Measurements from ENCODE around the gene PTPRN2. TPM values are rescaled to one million over a fixed set of nuclear protein-coding genes. Genes with fewer than 3 reads are reported as not detected.
A peak's percentile ranks its signal among the peaks of the same experiment; 100 is the strongest.
"Not testable (repeated sequence)": the region's sequence is repeated elsewhere in the genome, so short reads cannot be mapped to it uniquely, and the experiment has no call there.

The PTPRN2 gene
- total and polyA plus RNA-seq, 2 of the 13 experiments (the other 11 are each of a cell fraction or from before 2014, with no cell fraction given), result 2.5 to 24.2 TPM

GRCh38 chr7:158309868-158310763 lies 277.5 kb downstream of the PTPRN2 start (continued):
- TF ChIP-seq, protein P1, sequence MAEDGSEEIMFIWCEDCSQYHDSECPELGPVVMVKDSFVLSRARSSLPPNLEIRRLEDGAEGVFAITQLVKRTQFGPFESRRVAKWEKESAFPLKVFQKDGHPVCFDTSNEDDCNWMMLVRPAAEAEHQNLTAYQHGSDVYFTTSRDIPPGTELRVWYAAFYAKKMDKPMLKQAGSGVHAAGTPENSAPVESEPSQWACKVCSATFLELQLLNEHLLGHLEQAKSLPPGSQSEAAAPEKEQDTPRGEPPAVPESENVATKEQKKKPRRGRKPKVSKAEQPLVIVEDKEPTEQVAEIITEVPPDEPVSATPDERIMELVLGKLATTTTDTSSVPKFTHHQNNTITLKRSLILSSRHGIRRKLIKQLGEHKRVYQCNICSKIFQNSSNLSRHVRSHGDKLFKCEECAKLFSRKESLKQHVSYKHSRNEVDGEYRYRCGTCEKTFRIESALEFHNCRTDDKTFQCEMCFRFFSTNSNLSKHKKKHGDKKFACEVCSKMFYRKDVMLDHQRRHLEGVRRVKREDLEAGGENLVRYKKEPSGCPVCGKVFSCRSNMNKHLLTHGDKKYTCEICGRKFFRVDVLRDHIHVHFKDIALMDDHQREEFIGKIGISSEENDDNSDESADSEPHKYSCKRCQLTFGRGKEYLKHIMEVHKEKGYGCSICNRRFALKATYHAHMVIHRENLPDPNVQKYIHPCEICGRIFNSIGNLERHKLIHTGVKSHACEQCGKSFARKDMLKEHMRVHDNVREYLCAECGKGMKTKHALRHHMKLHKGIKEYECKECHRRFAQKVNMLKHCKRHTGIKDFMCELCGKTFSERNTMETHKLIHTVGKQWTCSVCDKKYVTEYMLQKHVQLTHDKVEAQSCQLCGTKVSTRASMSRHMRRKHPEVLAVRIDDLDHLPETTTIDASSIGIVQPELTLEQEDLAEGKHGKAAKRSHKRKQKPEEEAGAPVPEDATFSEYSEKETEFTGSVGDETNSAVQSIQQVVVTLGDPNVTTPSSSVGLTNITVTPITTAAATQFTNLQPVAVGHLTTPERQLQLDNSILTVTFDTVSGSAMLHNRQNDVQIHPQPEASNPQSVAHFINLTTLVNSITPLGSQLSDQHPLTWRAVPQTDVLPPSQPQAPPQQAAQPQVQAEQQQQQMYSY (CRISPR knock-in tag; IDR thresholded peaks at IDR 0.05), result no peak
- TF ChIP-seq ZNF563 (CRISPR knock-in tag; IDR thresholded peaks at IDR 0.05), result no peak
- no peak for TF ChIP-seq ZNF143 (CRISPR knock-in tag; IDR thresholded peaks at IDR 0.05)
- no peak for TF ChIP-seq ZNF775 (CRISPR knock-in tag; IDR thresholded peaks at IDR 0.05; ENCODE audit: borderline replicate concordance)
- no peak for TF ChIP-seq ZNF530 (CRISPR knock-in tag; IDR thresholded peaks at IDR 0.05; ENCODE audit: low read depth)
- TF ChIP-seq ZNF766 (CRISPR knock-in tag; IDR thresholded peaks at IDR 0.05; ENCODE audit: borderline replicate concordance), result no peak

GRCh38 chr7:158308001-158308400 lies 279.6 kb downstream of the PTPRN2 start:
- Histone ChIP-seq H3K9ac (ENCODE audit: insufficient read depth, low read depth, low read length) (no peak overlapping the region), H2AFZ (ENCODE audit: low read length) (no peak overlapping the region), H3K4me1 (ENCODE audit: insufficient read depth, low read length) (no peaks in the 10 kb centered on the region), H3K27ac (ENCODE audit: extremely low read length, insufficient read depth, low read length) (no peak overlapping the region), H3K36me3 (replicated peaks in 1 of 2; ENCODE audit: control insufficient read depth in 1 of 2, insufficient read depth in 2 of 2, low read length in 2 of 2) (peaks cover 0 to 1% of the 10 kb centered on the region in 2 experiments; a peak in 1 of 5 replicates), H3K4me2 (ENCODE audit: low read depth, low read length) (no peak overlapping the region), H3K27me3 (ENCODE audit: control insufficient read depth in 1 of 2, insufficient read depth in 2 of 2, low read length in 2 of 2) (no peaks in the 10 kb centered on the region), H3K79me2 (ENCODE audit: insufficient read depth, low read length) (no peaks in the 10 kb centered on the region), H4K20me1 (ENCODE audit: insufficient read depth, low read length) (no peaks in the 10 kb centered on the region; the same call in 1 of the 2 replicates), H3K9me3 (ENCODE audit: low read length) (peaks cover 11% of the 10 kb centered on the region), H3K4me3 (replicated peaks in 1 of 3; ENCODE audit: insufficient read depth in 1 of 3, low read depth in 2 of 3, low read length in 3 of 3) (no peak overlapping the region)
- DNase-seq (ENCODE audit: low spot score), result no peak
- in situ Hi-C loops (cut with HindIII; ENCODE audit: extremely low pct_ligation_motif_present, low pct_unique_long_range_greater_than_20kb), result no loop called here
- TF ChIP-seq ZNF317 (CRISPR knock-in tag; IDR thresholded peaks at IDR 0.05), result peak; percentile 98
- no peak for TF ChIP-seq AGO1 (IDR thresholded peaks at IDR 0.05; ENCODE audit: low read depth, low read length, poor library complexity, severe bottlenecking)
- peak; percentile 50; the same call in 1 of the 2 replicates for TF ChIP-seq KAT2B (IDR thresholded peaks at IDR 0.05; ENCODE audit: borderline replicate concordance, low read depth, low read length)
- no peak for TF ChIP-seq ZNF451 (CRISPR knock-in tag; IDR thresholded peaks at IDR 0.05)
- no peak for TF ChIP-seq WIZ (CRISPR knock-in tag; IDR thresholded peaks at IDR 0.05)
- TF ChIP-seq RFXAP (CRISPR knock-in tag; IDR thresholded peaks at IDR 0.05; ENCODE audit: borderline replicate concordance), result no peak
- WGBS (ENCODE audit: low lambda C conversion rate), result 18% methylated on average over 1 of the region's 1 CpG
- FAIRE-seq, result no peak
- intact Hi-C loops (cut with micrococcal nuclease; ENCODE audit: unreplicated experiment), result no loop called here
- POLR2A ChIA-PET, result no interaction called here
- CTCF ChIA-PET (ENCODE audit: low intra/inter-chr PET ratio, low total read pairs), result no interaction called here
- BruUV-seq (replicated peaks), result no TSS peak
- no peak for ATAC-seq

DNA sequence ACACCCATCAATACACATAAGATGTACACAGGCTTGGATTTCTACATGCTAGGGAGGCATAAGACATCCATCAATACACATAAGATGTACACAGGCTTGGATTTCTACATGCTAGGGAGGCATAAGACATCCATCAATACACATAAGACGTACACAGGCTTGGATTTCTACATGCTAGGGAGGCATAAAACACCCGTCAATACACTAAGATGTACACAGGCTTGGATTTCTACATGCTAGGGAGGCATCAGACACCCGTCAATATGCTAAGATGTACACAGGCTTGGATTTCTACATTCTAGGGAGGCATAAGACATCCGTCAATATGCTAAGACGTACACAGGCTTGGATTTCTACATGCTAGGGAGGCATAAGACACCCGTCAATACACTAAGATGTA lies 283.6 kb downstream of the PTPRN2 start:
- ATAC-seq; in situ Hi-C loops (cut with HindIII; ENCODE audit: extremely low pct_ligation_motif_present, low pct_unique_long_range_greater_than_20kb); H3K79me2 ChIP-seq (ENCODE audit: insufficient read depth, low read length); H3K36me3 ChIP-seq (replicated peaks in 1 of 2; ENCODE audit: control insufficient read depth in 1 of 2, insufficient read depth in 2 of 2, low read length in 2 of 2); H3K4me3 ChIP-seq (replicated peaks in 1 of 3; ENCODE audit: insufficient read depth in 1 of 3, low read depth in 2 of 3, low read length in 3 of 3); CTCF ChIA-PET (ENCODE audit: low intra/inter-chr PET ratio, low total read pairs); H2AFZ ChIP-seq (ENCODE audit: low read length); intact Hi-C loops (cut with micrococcal nuclease; ENCODE audit: unreplicated experiment); H3K27me3 ChIP-seq (ENCODE audit: control insufficient read depth in 1 of 2, insufficient read depth in 2 of 2, low read length in 2 of 2); H3K27ac ChIP-seq (ENCODE audit: extremely low read length, insufficient read depth, low read length); H4K20me1 ChIP-seq (ENCODE audit: insufficient read depth, low read length); H3K9ac ChIP-seq (ENCODE audit: insufficient read depth, low read depth, low read length); H3K4me2 ChIP-seq (ENCODE audit: low read depth, low read length); BruUV-seq (replicated peaks); POLR2A ChIA-PET; DNase-seq (ENCODE audit: low spot score); FAIRE-seq: not testable (repeated sequence)
- Histone ChIP-seq H3K4me1 (ENCODE audit: insufficient read depth, low read length) (peaks cover 20% of the 10 kb centered on the region), H3K9me3 (ENCODE audit: low read length) (peaks cover 11% of the 10 kb centered on the region)
- 93% methylated on average over 6 of the region's 6 CpGs for WGBS (ENCODE audit: low lambda C conversion rate)
